Measurements from ENCODE around the gene FTHL17. TPM values are rescaled to one million over a fixed set of nuclear protein-coding genes. Genes with fewer than 3 reads are reported as not detected.

Gene FTHL17
- total RNA-seq, 1 experiment from 2014 or later = not detected

- no peak for TF ChIP-seq CTCF (IDR thresholded peaks at IDR 0.05; ENCODE audit: unreplicated experiment)
- no peak overlapping the region for H3K4me3 Mint-ChIP-seq (ENCODE audit: unreplicated experiment)
- no peaks in the 10 kb centered on the region for H3K27me3 Mint-ChIP-seq (ENCODE audit: insufficient read depth, unreplicated experiment)
- no peak overlapping the region for H3K27ac Mint-ChIP-seq (ENCODE audit: low read depth, unreplicated experiment)
- POLR2A ChIA-PET = no interaction called here
- no peaks in the 10 kb centered on the region for H3K4me1 Mint-ChIP-seq (ENCODE audit: insufficient read depth, unreplicated experiment)
- CTCF ChIA-PET = interaction anchor here (0.6 kb wide), 1 partner anchor 75 kb away, joined by 3 read pairs; no protein-coding TSS in a partner anchor
- intact Hi-C loops (cut with micrococcal nuclease) = no loop called here
- H3K36me3 Mint-ChIP-seq (ENCODE audit: insufficient read depth, unreplicated experiment) = no peaks in the 10 kb centered on the region
- H3K9me3 Mint-ChIP-seq (ENCODE audit: unreplicated experiment) = peaks cover 7% of the 10 kb centered on the region
- no TSS peak for BruUV-seq (replicated peaks)
- no peak for DNase-seq (ENCODE audit: unreplicated experiment)
Measured at GRCh38 chrX:31057291-31057690, 14.6 kb downstream of the FTHL17 start.

GRCh38 chrX:31053621-31054020 is 18.2 kb downstream of the FTHL17 start:
- H3K9me3 Mint-ChIP-seq (ENCODE audit: unreplicated experiment) = peaks cover 7% of the 10 kb centered on the region

GRCh38 chrX:31039327-31039711 is 32.5 kb downstream of the FTHL17 start:
- POLR2A ChIA-PET = interaction anchor here (0.5 kb wide), 1 partner anchor 62 kb away, joined by 5 read pairs; no protein-coding TSS in a partner anchor
- Mint-ChIP-seq H3K9me3 (ENCODE audit: unreplicated experiment) (no peaks in the 10 kb centered on the region), H3K4me1 (ENCODE audit: insufficient read depth, unreplicated experiment) (no peaks in the 10 kb centered on the region), H3K27ac (ENCODE audit: low read depth, unreplicated experiment) (no peak overlapping the region), H3K4me3 (ENCODE audit: unreplicated experiment) (no peak overlapping the region), H3K36me3 (ENCODE audit: insufficient read depth, unreplicated experiment) (no peaks in the 10 kb centered on the region), H3K27me3 (ENCODE audit: insufficient read depth, unreplicated experiment) (peaks cover 14% of the 10 kb centered on the region)
- intact Hi-C loops (cut with micrococcal nuclease) = loop anchor here (1.0 to 10.0 kb wide), 4 partner anchors 173 to 385 kb away; no protein-coding TSS in a partner anchor
- no peak for TF ChIP-seq CTCF (IDR thresholded peaks at IDR 0.05; ENCODE audit: unreplicated experiment)
- CTCF ChIA-PET = interaction anchor here (0.6 to 6.7 kb wide), 48 partner anchors 9 to 1511 kb away, joined by 3 to 164 read pairs (median 4); no protein-coding TSS in a partner anchor
- no TSS peak for BruUV-seq (replicated peaks)
- DNase-seq (ENCODE audit: unreplicated experiment) = no peak

More at GRCh38 chrX:31053621-31054020, 18.2 kb downstream of the FTHL17 start:
- no peak for DNase-seq (ENCODE audit: unreplicated experiment)
- intact Hi-C loops (cut with micrococcal nuclease) = no loop called here
- CTCF ChIA-PET = no interaction called here
- Mint-ChIP-seq H3K4me1 (ENCODE audit: insufficient read depth, unreplicated experiment) (no peaks in the 10 kb centered on the region), H3K4me3 (ENCODE audit: unreplicated experiment) (no peak overlapping the region), H3K36me3 (ENCODE audit: insufficient read depth, unreplicated experiment) (peaks cover 6% of the 10 kb centered on the region), H3K27ac (ENCODE audit: low read depth, unreplicated experiment) (no peak overlapping the region), H3K27me3 (ENCODE audit: insufficient read depth, unreplicated experiment) (peaks cover 24% of the 10 kb centered on the region)
- no peak for TF ChIP-seq CTCF (IDR thresholded peaks at IDR 0.05; ENCODE audit: unreplicated experiment)
- POLR2A ChIA-PET = no interaction called here
- no TSS peak for BruUV-seq (replicated peaks)

DNA sequence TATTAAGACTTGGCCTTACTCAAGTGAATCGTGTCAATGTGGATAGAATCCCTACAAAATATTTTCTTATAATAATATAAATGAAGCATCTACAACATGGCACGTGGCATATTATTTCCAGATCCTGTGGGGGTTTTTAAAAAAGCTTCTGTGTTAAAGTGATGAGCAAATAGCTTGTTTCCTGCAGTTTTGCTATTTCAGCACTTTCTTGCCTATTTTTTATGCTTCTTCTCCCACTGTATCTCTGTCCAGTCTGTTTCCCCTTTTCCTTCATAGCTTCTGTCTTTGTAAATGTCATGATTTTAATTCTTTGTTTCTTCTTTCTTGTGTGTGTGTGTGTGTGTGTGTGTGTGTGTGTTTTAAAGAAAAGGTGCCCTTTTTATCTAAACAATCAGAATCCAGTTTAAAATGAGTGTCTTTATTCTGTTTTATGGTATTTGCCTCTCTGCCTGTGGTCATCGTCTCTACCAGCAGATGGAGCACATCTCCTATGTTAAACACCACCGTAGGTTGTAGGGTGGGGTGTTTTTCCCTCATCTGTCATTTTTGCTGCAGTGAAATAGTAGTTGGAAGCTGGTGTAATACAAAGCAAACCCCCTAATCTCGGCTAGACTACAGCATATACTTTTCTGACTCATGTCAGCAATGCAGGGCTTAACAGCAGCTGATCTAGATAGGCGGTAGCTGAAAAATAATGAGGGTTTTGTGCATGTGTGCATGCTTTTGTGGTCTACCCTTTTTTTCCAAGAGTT is 33.1 kb downstream of the FTHL17 start:
- ChIA-PET POLR2A (interaction anchor here (0.6 kb wide), 2 partner anchors 22 to 154 kb away, joined by 3 to 4 read pairs; no protein-coding TSS in a partner anchor), CTCF (interaction anchor here (0.6 to 6.7 kb wide), 67 partner anchors 8 to 1512 kb away, joined by 3 to 164 read pairs (median 4); no protein-coding TSS in a partner anchor)
- H3K4me3 Mint-ChIP-seq (ENCODE audit: unreplicated experiment) = no peak overlapping the region
- peaks cover 11% of the 10 kb centered on the region for H3K27me3 Mint-ChIP-seq (ENCODE audit: insufficient read depth, unreplicated experiment)
- peak; percentile 39 for DNase-seq (ENCODE audit: unreplicated experiment)
- H3K27ac Mint-ChIP-seq (ENCODE audit: low read depth, unreplicated experiment) = no peak overlapping the region
- intact Hi-C loops (cut with micrococcal nuclease) = loop anchor here (1.0 to 10.0 kb wide), 4 partner anchors 174 to 386 kb away; no protein-coding TSS in a partner anchor
- H3K9me3 Mint-ChIP-seq (ENCODE audit: unreplicated experiment) = no peaks in the 10 kb centered on the region
- H3K4me1 Mint-ChIP-seq (ENCODE audit: insufficient read depth, unreplicated experiment) = no peaks in the 10 kb centered on the region
- TF ChIP-seq CTCF (IDR thresholded peaks at IDR 0.05; ENCODE audit: unreplicated experiment) = peak; percentile 62
- BruUV-seq (replicated peaks) = no TSS peak
- H3K36me3 Mint-ChIP-seq (ENCODE audit: insufficient read depth, unreplicated experiment) = no peaks in the 10 kb centered on the region

Data from MCF 10A (cell line).